H1 (cell line): ENCODE results near the gene TAS1R1. TPM values are rescaled to one million over a fixed set of nuclear protein-coding genes. Genes with fewer than 3 reads are reported as not detected.

Experiments
- CTCF ChIA-PET: fragments of 300-600 bp; sonication (Branson Sonifier 250); formaldehyde crosslinking; loops from one replicate; lab custom pipeline; 2021; ENCODE audit not compliant: partially characterized antibody; lab: Charles Lee
- POLR2A ChIA-PET: fragments of 300-600 bp; sonication (Branson Sonifier 250); formaldehyde crosslinking; loops from one replicate; lab custom pipeline; 2021; ENCODE audit warnings: inconsistent platforms; ENCODE audit not compliant: partially characterized antibody; lab: Charles Lee
- DNase-seq, 2 experiments: peaks; one replicate each; pipeline versions ENCODE4 v3.0.0 to v3.0.0-alpha.2; 2010 to 2022; ENCODE audit warnings: low spot score in 2 of 2, low read depth in 1 of 2, mixed read lengths in 1 of 2
- FAIRE-seq: peaks from 2 replicates; lab custom pipeline; 2011; peaks lifted over from hg19 to GRCh38; lab: Jason Lieb, UNC
- H2AFZ ChIP-seq: 2 replicates; pipeline ENCODE4 v1.8.1; 2012; ENCODE audit warnings: low read length, inconsistent platforms
- H2AK5ac ChIP-seq: 2 replicates; pipeline ENCODE4 v1.6.1; 2013; ENCODE audit warnings: low read depth, low read length
- H2BK120ac ChIP-seq: replicated peaks from 2 replicates; pipeline ENCODE3; 2013; ENCODE audit warnings: low read depth, low read length, inconsistent platforms
- H2BK12ac ChIP-seq: 2 replicates; pipeline ENCODE4 v1.6.1; 2013; ENCODE audit warnings: low read depth, low read length
- H2BK15ac ChIP-seq: 2 replicates; pipeline ENCODE4 v1.6.1; 2013; ENCODE audit warnings: low read length
- H2BK20ac ChIP-seq: 2 replicates; pipeline ENCODE4 v1.6.1; 2013; ENCODE audit warnings: low read length
- H2BK5ac ChIP-seq: 2 replicates; pipeline ENCODE4 v1.6.1; 2013; ENCODE audit warnings: low read depth, low read length
- H3K14ac ChIP-seq: 2 replicates; pipeline ENCODE4 v1.6.1; 2013; ENCODE audit warnings: inconsistent platforms; ENCODE audit not compliant: insufficient read length
- H3K18ac ChIP-seq: 2 replicates; pipeline ENCODE4 v1.6.1; 2013; ENCODE audit warnings: low read length; ENCODE audit errors: extremely low read depth
- H3K23ac ChIP-seq: 2 replicates; pipeline ENCODE4 v1.6.1; 2013; ENCODE audit warnings: inconsistent platforms; ENCODE audit not compliant: insufficient read length
- H3K23me2 ChIP-seq: 2 replicates; pipeline ENCODE4 v1.6.1; 2013; ENCODE audit warnings: low read depth, low read length
- H3K27ac ChIP-seq: 2 replicates; pipeline ENCODE4 v1.6.1; 2011; ENCODE audit warnings: low read depth, low read length, inconsistent platforms
- H3K27me3 ChIP-seq, 4 experiments: replicated peaks in 1 of 4; 1 replicate in 1 of 4; 2 replicates in 3 of 4; pipeline versions ENCODE4 v1.6.1 to v1.8.1; 2011 to 2013; ENCODE audit warnings: low read length in 3 of 4, mild to moderate bottlenecking in 3 of 4, inconsistent platforms in 2 of 4, mixed read lengths in 2 of 4, moderate library complexity in 1 of 4; ENCODE audit not compliant: control insufficient read depth in 3 of 4, insufficient read depth in 3 of 4; ENCODE audit errors: extremely low read depth in 1 of 4
- H3K36me3 ChIP-seq, 4 experiments: 2 replicates each; pipeline versions ENCODE4 v1.6.1 to v1.8.1; 2011 to 2013; ENCODE audit warnings: mild to moderate bottlenecking in 4 of 4, low read length in 3 of 4, moderate library complexity in 2 of 4, control low read depth in 1 of 4, inconsistent platforms in 1 of 4; ENCODE audit not compliant: insufficient read depth in 4 of 4, control insufficient read depth in 2 of 4
- H3K4ac ChIP-seq: replicated peaks from 2 replicates; pipeline ENCODE3; 2013; ENCODE audit warnings: low read length, low read depth, mixed read lengths, inconsistent platforms; ENCODE audit not compliant: insufficient read length
- H3K4me1 ChIP-seq, 4 experiments: replicated peaks in 1 of 4; 1 replicate in 1 of 4; 2 replicates in 3 of 4; pipeline versions ENCODE4 v1.6.1 to v1.8.1; 2011 to 2013; ENCODE audit warnings: low read length in 3 of 4, inconsistent platforms in 2 of 4, mixed read lengths in 1 of 4; ENCODE audit not compliant: insufficient read depth in 4 of 4, control insufficient read depth in 3 of 4
- H3K4me2 ChIP-seq, 2 experiments: 2 replicates each; pipeline versions ENCODE4 v1.6.1 to v1.8.1; 2011 to 2013; ENCODE audit warnings: low read depth in 2 of 2, low read length in 2 of 2, control low read depth in 1 of 2, inconsistent platforms in 1 of 2, mild to moderate bottlenecking in 1 of 2; ENCODE audit not compliant: insufficient read depth in 1 of 2
- H3K4me3 ChIP-seq, 4 experiments: fragments of 200-600, 300-600 bp in 1 of 4; sonication (generic), shearing (Covaris generic), sonication (Bioruptor Twin) in 1 of 4; 2 replicates each; pipeline versions ENCODE4 v1.5.1 to v1.8.1; 2011 to 2016; ENCODE audit warnings: low read length in 4 of 4, low read depth in 3 of 4, control low read depth in 2 of 4, inconsistent platforms in 2 of 4, mild to moderate bottlenecking in 2 of 4, mixed read lengths in 1 of 4, moderate library complexity in 1 of 4; ENCODE audit not compliant: insufficient read depth in 2 of 4; ENCODE audit errors: extremely low read depth in 1 of 4
- H3K56ac ChIP-seq: replicated peaks from 2 replicates; pipeline ENCODE3; 2013; ENCODE audit warnings: low read depth, mild to moderate bottlenecking, mixed read lengths, low read length, inconsistent platforms; ENCODE audit not compliant: insufficient read length
- H3K79me1 ChIP-seq: 2 replicates; pipeline ENCODE4 v1.6.1; 2013; ENCODE audit warnings: low read depth, low read length, control low read depth
- H3K79me2 ChIP-seq, 2 experiments: 2 replicates each; pipeline versions ENCODE4 v1.6.1 to v1.8.1; 2012 to 2013; ENCODE audit warnings: low read length in 2 of 2, mild to moderate bottlenecking in 2 of 2, inconsistent platforms in 1 of 2; ENCODE audit not compliant: insufficient read depth in 2 of 2, control insufficient read depth in 1 of 2
- H3K9ac ChIP-seq, 4 experiments: replicated peaks in 1 of 4; 1 replicate in 1 of 4; 2 replicates in 3 of 4; pipeline versions ENCODE4 v1.6.1 to v1.8.1; 2011 to 2013; ENCODE audit warnings: low read depth in 3 of 4, low read length in 3 of 4, control low read depth in 2 of 4, mild to moderate bottlenecking in 2 of 4, moderate library complexity in 2 of 4, inconsistent platforms in 1 of 4; ENCODE audit errors: extremely low read depth in 1 of 4
- H3K9me3 ChIP-seq, 2 experiments: 2 replicates each; pipeline versions ENCODE4 v1.6.1 to v1.8.1; 2012 to 2013; ENCODE audit warnings: mild to moderate bottlenecking in 2 of 2, moderate library complexity in 2 of 2, control low read depth in 1 of 2, inconsistent platforms in 1 of 2, low read depth in 1 of 2, low read length in 1 of 2, mixed read lengths in 1 of 2; ENCODE audit not compliant: insufficient read depth in 2 of 2
- H4K20me1 ChIP-seq, 2 experiments: replicated peaks in 1 of 2; 2 replicates each; pipeline versions ENCODE3 to v1.8.1; 2011 to 2013; ENCODE audit warnings: inconsistent platforms in 2 of 2, low read length in 2 of 2, mild to moderate bottlenecking in 1 of 2; ENCODE audit not compliant: insufficient read depth in 2 of 2, control insufficient read depth in 1 of 2
- H4K5ac ChIP-seq: 2 replicates; pipeline ENCODE4 v1.6.1; 2013; ENCODE audit warnings: low read length, low read depth, mixed read lengths, inconsistent platforms; ENCODE audit not compliant: insufficient read length
- H4K8ac ChIP-seq: 2 replicates; pipeline ENCODE4 v1.8.0; 2013; ENCODE audit warnings: mild to moderate bottlenecking, moderate library complexity, low read length, inconsistent platforms; ENCODE audit not compliant: insufficient read depth; ENCODE audit errors: extremely low read depth
- H4K91ac ChIP-seq: replicated peaks from 2 replicates; pipeline ENCODE3; 2013; ENCODE audit warnings: low read length, mixed read lengths, inconsistent platforms; ENCODE audit not compliant: insufficient read length
- BACH1 ChIP-seq: IDR thresholded peaks from 2 replicates; pipeline ENCODE4 v1.6.1; 2012; ENCODE audit warnings: low read length, improper control_type of control experiment
- CBX5 ChIP-seq: fragments of 300-800, 300-1000 bp; sonication (generic); IDR thresholded peaks from 2 replicates; pipeline ENCODE4 v1.7.1; 2016; ENCODE audit warnings: antibody characterized with exemption, low read length, low read depth
- CEBPB ChIP-seq: IDR thresholded peaks from 2 replicates; pipeline ENCODE4 v1.6.1; 2012; ENCODE audit warnings: low read depth, low read length
- CHD1 ChIP-seq: IDR thresholded peaks from 2 replicates; pipeline ENCODE4 v1.6.1; 2012; ENCODE audit warnings: low read depth, low read length, improper control_type of control experiment
- EGR1 ChIP-seq: IDR thresholded peaks from 2 replicates; pipeline ENCODE4 v1.6.1; 2011; ENCODE audit warnings: low read depth, low read length, borderline replicate concordance
- FOSL1 ChIP-seq: IDR thresholded peaks from 2 replicates; pipeline ENCODE4 v1.6.1; 2011; ENCODE audit warnings: mild to moderate bottlenecking, low read depth, low read length, moderate library complexity; ENCODE audit not compliant: insufficient read depth
- GABPA ChIP-seq: IDR thresholded peaks from 2 replicates; pipeline ENCODE4 v1.6.1; 2011; ENCODE audit warnings: mild to moderate bottlenecking, low read length, moderate library complexity, borderline replicate concordance; ENCODE audit not compliant: insufficient read depth
- RFX5 ChIP-seq: IDR thresholded peaks from 2 replicates; pipeline ENCODE4 v1.6.1; 2011; ENCODE audit warnings: low read depth, low read length, improper control_type of control experiment, borderline replicate concordance
- RXRA ChIP-seq: IDR thresholded peaks from 2 replicates; pipeline ENCODE4 v1.6.1; 2011; ENCODE audit warnings: low read depth, mild to moderate bottlenecking, low read length, moderate library complexity; ENCODE audit not compliant: insufficient read depth
- SP1 ChIP-seq: IDR thresholded peaks from 2 replicates; pipeline ENCODE4 v1.6.1; 2011; ENCODE audit warnings: low read depth, low read length
- TAF1 ChIP-seq: IDR thresholded peaks from 2 replicates; pipeline ENCODE4 v1.6.1; 2011; ENCODE audit warnings: mild to moderate bottlenecking, low read depth, low read length
- TBP ChIP-seq: IDR thresholded peaks from 2 replicates; pipeline ENCODE4 v1.6.1; 2011; ENCODE audit warnings: low read depth, low read length, improper control_type of control experiment
- WGBS, 2 experiments: shearing (Covaris generic) in 1 of 2; methylation state at CpG; one replicate each; pipeline versions ENCODE4 v1.1.6 to v1.1.7; 2013 to 2015; ENCODE audit warnings: low lambda C conversion rate in 2 of 2, mixed read lengths in 2 of 2, inconsistent platforms in 1 of 2, low coverage in 1 of 2, missing lambda C conversion rate in 1 of 2; ENCODE audit not compliant: insufficient replicate concordance in 2 of 2, insufficient coverage in 1 of 2, insufficient read length in 1 of 2; ENCODE audit errors: extremely low coverage in 1 of 2, missing lambda C conversion rate in 1 of 2; 5-methylcytosine and 5-hydroxymethylcytosine counted together
- polyA plus RNA-seq, 7 experiments: library from polyadenylated mRNA; depleted of rRNA in 3 of 7; stranded (reverse) in 5 of 7; unstranded in 2 of 7; fragments of >200 nt in 5 of 7; fragments of 200-250 nt in 2 of 7; gene quantifications; 1 replicate in 5 of 7; 2 replicates in 1 of 7; 4 replicates in 1 of 7; pipeline versions ENCODE4 v1.2.1 to v1.2.3, GENCODE V29; 2011 to 2013; ENCODE audit warnings: missing spikeins in 2 of 7, mixed read lengths in 2 of 7
- total RNA-seq: library from RNA; stranded (reverse); fragmentation: NEBNext Ultra II Directional; extraction: Animal tissue kit (Norgen Biotek cat#: 25700); gene quantifications from 2 replicates; pipeline ENCODE4 v1.2.1, GENCODE V29; 2021

Gene TAS1R1
- total and polyA plus RNA-seq, 2 of the 8 experiments (the other 6 are each of a cell fraction or from before 2014, with no cell fraction given): 0.26 TPM; not detected in 1

DNA sequence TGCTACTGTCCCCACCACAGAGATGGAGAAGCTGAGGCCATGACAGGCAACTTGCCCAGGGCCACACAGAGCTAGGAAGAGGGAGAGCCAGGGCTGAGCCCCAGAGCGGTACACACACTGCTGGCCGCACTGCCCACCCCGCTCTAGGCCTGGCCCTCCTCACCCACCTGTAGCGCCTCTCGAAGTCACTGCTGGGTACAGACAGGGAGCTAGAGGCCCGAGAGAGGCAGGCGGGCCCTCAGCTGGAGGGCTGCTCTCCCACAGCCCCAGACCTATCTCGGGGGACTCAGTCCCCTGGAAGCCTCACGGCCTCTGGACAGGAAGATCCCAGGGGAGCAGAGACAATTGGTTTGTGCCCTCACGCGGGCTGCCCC, 46.3 kb upstream of the TAS1R1 start:
- no peaks in the 10 kb centered on the region for H4K20me1 ChIP-seq
- H4K91ac ChIP-seq: no peak overlapping the region
- H3K27me3 ChIP-seq: no peaks in the 10 kb centered on the region
- no peak overlapping the region for H2BK5ac ChIP-seq
- WGBS, 2 experiments: 84% methylated on average over 9 of the region's 11 CpGs; no CpG with 5 or more reads in 1 of the 2 experiments
- POLR2A ChIA-PET: interaction anchor here (0.9 to 2.8 kb wide), 3 partner anchors 10 to 36 kb away, joined by 3 to 9 read pairs (median 3); no protein-coding TSS in a partner anchor
- H2BK120ac ChIP-seq: no peak overlapping the region
- H3K4me2 ChIP-seq: no peak overlapping the region
- H3K79me2 ChIP-seq: no peaks in the 10 kb centered on the region
- FAIRE-seq (no peak), DNase-seq (no peak)
- CTCF ChIA-PET: interaction anchor here (0.6 to 1.3 kb wide), 6 partner anchors 10 to 126 kb away, joined by 3 to 5 read pairs (median 3); no protein-coding TSS in a partner anchor
- no peak overlapping the region for H2BK15ac ChIP-seq
- no peak overlapping the region for H3K4ac ChIP-seq
- no peaks in the 10 kb centered on the region; the same call in 1 of the 2 replicates for H3K79me1 ChIP-seq
- 0 out of 2 replicates have a peak overlapping the region, but pooled peaks have one; percentile 1 for H2BK12ac ChIP-seq
- H3K36me3 ChIP-seq: no peaks in the 10 kb centered on the region
- no peaks in the 10 kb centered on the region for H3K23me2 ChIP-seq
- H4K5ac ChIP-seq: no peak overlapping the region
- H3K27ac ChIP-seq: no peak overlapping the region
- H3K23ac ChIP-seq: no peak overlapping the region
- H3K56ac ChIP-seq: no peak overlapping the region
- no peak overlapping the region for H3K14ac ChIP-seq
- TF ChIP-seq RFX5 (no peak), GABPA (no peak), FOSL1 (no peak), SP1 (no peak), EGR1 (no peak), CBX5 (no peak), TAF1 (no peak), CHD1 (no peak), CEBPB (no peak), TBP (no peak), BACH1 (no peak), RXRA (no peak)
- no peak overlapping the region for H2AK5ac ChIP-seq
- no peak overlapping the region for H2BK20ac ChIP-seq
- H3K18ac ChIP-seq: no peak overlapping the region
- H4K8ac ChIP-seq: peak overlapping the region; percentile 25; the same call in 1 of the 2 replicates
- H2AFZ ChIP-seq: no peak overlapping the region
- H3K4me3 ChIP-seq: no peak overlapping the region
- no peak overlapping the region for H3K9ac ChIP-seq
- no peaks in the 10 kb centered on the region for H3K9me3 ChIP-seq
- no peaks in the 10 kb centered on the region; a peak in 3 of 7 replicates for H3K4me1 ChIP-seq
